CD14-positive monocyte (primary cell): ENCODE measurements around the gene ANTXR2. TPM values are rescaled to one million over a fixed set of nuclear protein-coding genes. Genes with fewer than 3 reads are reported as not detected.

ENCODE experiments used
- DNase-seq, 3 donors: peaks; one replicate each; pipeline ENCODE4 v3.0.0-alpha.2; 2011 to 2022
- H2AFZ ChIP-seq: 2 replicates; pipeline ENCODE4 v1.6.0; 2012; ENCODE audit warnings: mild to moderate bottlenecking, low read depth, low read length, inconsistent platforms; ENCODE audit not compliant: insufficient read depth, poor library complexity, severe bottlenecking
- H3K27ac ChIP-seq, 2 donors: 1 replicate in 1 of 2; 2 replicates in 1 of 2; pipeline ENCODE4 v1.5.1; 2012 to 2013; ENCODE audit warnings: low read length in 2 of 2, control low read depth in 1 of 2, inconsistent platforms in 1 of 2, low read depth in 1 of 2, mild to moderate bottlenecking in 1 of 2
- H3K27me3 ChIP-seq, 2 donors: one replicate each; pipeline versions ENCODE4 v1.6.0 to v1.6.1; 2011 to 2013; ENCODE audit warnings: low read length in 2 of 2; ENCODE audit not compliant: control insufficient read depth in 2 of 2, insufficient read depth in 2 of 2
- H3K36me3 ChIP-seq, 2 donors: replicated peaks in 1 of 2; 1 replicate in 1 of 2; 2 replicates in 1 of 2; pipeline versions ENCODE4 v1.5.1 to v1.6.1; 2012 to 2013; ENCODE audit warnings: low read length in 2 of 2, control low read depth in 1 of 2, inconsistent platforms in 1 of 2, mild to moderate bottlenecking in 1 of 2; ENCODE audit not compliant: insufficient read depth in 2 of 2, control insufficient read depth in 1 of 2
- H3K4me1 ChIP-seq, 2 donors: 1 replicate in 1 of 2; 2 replicates in 1 of 2; pipeline versions ENCODE4 v1.5.1 to v1.6.1; 2012 to 2013; ENCODE audit warnings: low read length in 2 of 2, control low read depth in 1 of 2, inconsistent platforms in 1 of 2, mild to moderate bottlenecking in 1 of 2, moderate library complexity in 1 of 2; ENCODE audit not compliant: insufficient read depth in 2 of 2, control insufficient read depth in 1 of 2
- H3K4me2 ChIP-seq: replicated peaks from 2 replicates; pipeline ENCODE3; 2012; ENCODE audit warnings: low read length, moderate library complexity, mild to moderate bottlenecking; ENCODE audit not compliant: poor library complexity, severe bottlenecking; ENCODE audit errors: extremely low read depth
- H3K4me3 ChIP-seq, 3 experiments: fragments of 200-600 bp in 1 of 3; sonication (generic) in 1 of 3; replicated peaks in 1 of 3; 1 replicate in 2 of 3; 2 replicates in 1 of 3; pipeline ENCODE4 v1.5.1; 2011 to 2013; ENCODE audit warnings: low read length in 3 of 3, mild to moderate bottlenecking in 3 of 3, control low read depth in 2 of 3, low read depth in 2 of 3, inconsistent platforms in 1 of 3, moderate library complexity in 1 of 3
- H3K79me2 ChIP-seq: 2 replicates; pipeline ENCODE4 v1.6.0; 2012; ENCODE audit warnings: mild to moderate bottlenecking, control low read depth, inconsistent platforms, low read length, moderate library complexity; ENCODE audit not compliant: insufficient read depth
- H3K9ac ChIP-seq: 2 replicates; pipeline ENCODE4 v1.6.0; 2017; ENCODE audit warnings: low read length, mild to moderate bottlenecking; ENCODE audit not compliant: insufficient read depth, poor library complexity, severe bottlenecking
- H3K9me3 ChIP-seq, 2 donors: replicated peaks in 1 of 2; 1 replicate in 1 of 2; 2 replicates in 1 of 2; pipeline versions ENCODE4 v1.5.1 to v1.6.1; 2012 to 2013; ENCODE audit warnings: low read length in 2 of 2, control low read depth in 1 of 2; ENCODE audit not compliant: control insufficient read depth in 1 of 2, insufficient read depth in 1 of 2
- H4K20me1 ChIP-seq: 2 replicates; pipeline ENCODE4 v1.6.0; 2012; ENCODE audit warnings: mild to moderate bottlenecking, low read length, control low read depth, moderate library complexity; ENCODE audit not compliant: insufficient read depth
- H3K27ac Mint-ChIP-seq, 7 donors: one replicate each; pipeline ENCODE4 v1.8.0; 2020; ENCODE audit warnings: mild to moderate bottlenecking in 7 of 7, mixed read lengths in 7 of 7, moderate library complexity in 6 of 7, inconsistent platforms in 2 of 7
- H3K27me3 Mint-ChIP-seq, 3 donors: one replicate each; pipeline ENCODE4 v1.8.0; 2021 to 2022; ENCODE audit warnings: low read depth in 3 of 3, mild to moderate bottlenecking in 3 of 3, mixed read lengths in 3 of 3, moderate library complexity in 3 of 3, inconsistent platforms in 1 of 3
- H3K36me3 Mint-ChIP-seq, 2 donors: one replicate each; pipeline ENCODE4 v1.8.0; 2020; ENCODE audit warnings: mixed read lengths in 2 of 2, inconsistent platforms in 1 of 2, mild to moderate bottlenecking in 1 of 2
- H3K4me1 Mint-ChIP-seq: one replicate; pipeline ENCODE4 v1.8.0; 2020; ENCODE audit warnings: mild to moderate bottlenecking, mixed read lengths
- H3K4me3 Mint-ChIP-seq, 2 donors: one replicate each; pipeline ENCODE4 v1.8.0; 2020; ENCODE audit warnings: mild to moderate bottlenecking in 2 of 2, mixed read lengths in 2 of 2, moderate library complexity in 1 of 2
- H3K9me3 Mint-ChIP-seq, 7 donors: one replicate each; pipeline ENCODE4 v1.8.0; 2020 to 2022; ENCODE audit warnings: mixed read lengths in 7 of 7, mild to moderate bottlenecking in 6 of 7, moderate library complexity in 6 of 7, inconsistent platforms in 2 of 7
- WGBS: methylation state at CpG from one replicate; pipeline ENCODE4 v1.1.5; 2013; ENCODE audit warnings: missing lambda C conversion rate; ENCODE audit not compliant: insufficient coverage; 5-methylcytosine and 5-hydroxymethylcytosine counted together
- intact Hi-C, 2 donors: fragments of 100-400 bp; cut with micrococcal nuclease; formaldehyde crosslinking; loops; one replicate each; pipeline versions ENCODE4 v1.15.0 to v1.15.1; 2023
- polyA plus RNA-seq, 3 donors: library from polyadenylated mRNA; depleted of rRNA in 1 of 3; unstranded in 2 of 3; stranded (reverse) in 1 of 3; fragments of 300-500 nt in 2 of 3; fragments of >200 nt in 1 of 3; fragmentation: Illumina TruSeq in 2 of 3; gene quantifications; 1 replicate in 2 of 3; 2 replicates in 1 of 3; pipeline ENCODE4 v1.2.3, GENCODE V29; 2012 to 2021
- TF ChIP-seq, protein P1 (sequence below): fragments of 200-600 bp; IDR thresholded peaks from one replicate; pipeline ENCODE4 v1.8.0; 2022; ENCODE audit warnings: antibody characterized with exemption, mild to moderate bottlenecking

Gene ANTXR2
- polyA plus RNA-seq, 3 donors = 15.4 to 69.6 (median 59.2) TPM

DNA sequence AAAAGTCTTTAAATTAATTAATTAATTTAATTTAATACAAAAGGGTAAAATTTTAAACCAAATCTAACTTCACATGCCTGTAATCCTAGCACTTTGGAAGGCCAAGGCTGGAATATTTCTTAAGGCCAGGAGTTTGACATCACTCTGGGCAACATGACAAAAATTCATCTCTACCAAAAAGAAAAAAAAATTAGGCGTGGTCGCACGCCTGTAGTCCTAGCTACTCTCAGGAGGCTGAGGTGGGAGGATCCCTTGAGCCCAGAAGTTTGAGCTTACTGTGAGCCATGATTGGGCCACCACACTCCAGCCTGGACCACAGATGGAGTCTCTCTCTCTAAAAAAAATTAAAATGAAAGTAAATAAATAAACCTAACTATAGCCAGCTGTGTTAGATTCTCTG is 39.2 kb upstream of the ANTXR2 start:
- H3K9me3 Mint-ChIP-seq = peaks cover 5 to 16% (median 9%) of the 10 kb centered on the region in 7 donors
- no CpG with 5 or more reads among the region's 3 CpGs for WGBS

DNA sequence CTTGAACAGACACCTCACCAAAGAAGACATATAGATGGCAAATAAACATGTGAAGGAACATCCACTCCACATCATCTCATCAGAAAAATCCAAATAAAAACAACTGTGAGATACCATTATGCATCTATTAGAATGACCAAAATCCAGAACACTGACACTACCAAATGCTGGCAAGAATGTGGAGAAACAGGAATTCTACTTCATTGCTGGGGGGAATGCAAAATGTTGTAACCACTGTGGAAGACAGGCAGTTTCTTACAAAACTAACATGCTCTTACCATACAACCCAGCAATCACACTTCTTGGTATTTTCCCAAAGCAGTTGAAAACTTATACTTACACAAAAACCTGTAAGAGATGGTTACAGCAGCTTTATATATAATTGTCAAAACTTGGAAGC is 38.2 kb upstream of the ANTXR2 start:
- H3K27me3 ChIP-seq = no peaks in the 10 kb centered on the region
- TF ChIP-seq, protein P1, sequence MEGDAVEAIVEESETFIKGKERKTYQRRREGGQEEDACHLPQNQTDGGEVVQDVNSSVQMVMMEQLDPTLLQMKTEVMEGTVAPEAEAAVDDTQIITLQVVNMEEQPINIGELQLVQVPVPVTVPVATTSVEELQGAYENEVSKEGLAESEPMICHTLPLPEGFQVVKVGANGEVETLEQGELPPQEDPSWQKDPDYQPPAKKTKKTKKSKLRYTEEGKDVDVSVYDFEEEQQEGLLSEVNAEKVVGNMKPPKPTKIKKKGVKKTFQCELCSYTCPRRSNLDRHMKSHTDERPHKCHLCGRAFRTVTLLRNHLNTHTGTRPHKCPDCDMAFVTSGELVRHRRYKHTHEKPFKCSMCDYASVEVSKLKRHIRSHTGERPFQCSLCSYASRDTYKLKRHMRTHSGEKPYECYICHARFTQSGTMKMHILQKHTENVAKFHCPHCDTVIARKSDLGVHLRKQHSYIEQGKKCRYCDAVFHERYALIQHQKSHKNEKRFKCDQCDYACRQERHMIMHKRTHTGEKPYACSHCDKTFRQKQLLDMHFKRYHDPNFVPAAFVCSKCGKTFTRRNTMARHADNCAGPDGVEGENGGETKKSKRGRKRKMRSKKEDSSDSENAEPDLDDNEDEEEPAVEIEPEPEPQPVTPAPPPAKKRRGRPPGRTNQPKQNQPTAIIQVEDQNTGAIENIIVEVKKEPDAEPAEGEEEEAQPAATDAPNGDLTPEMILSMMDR = no peak
- H3K9me3 Mint-ChIP-seq = peaks cover 12 to 22% (median 16%) of the 10 kb centered on the region in 7 donors
- H3K36me3 ChIP-seq = no peaks in the 10 kb centered on the region
- H3K4me3 Mint-ChIP-seq = no peak overlapping the region
- H3K4me2 ChIP-seq = no peak overlapping the region
- H2AFZ ChIP-seq = no peak overlapping the region
- H3K79me2 ChIP-seq = no peaks in the 10 kb centered on the region
- no peaks in the 10 kb centered on the region for H3K27me3 Mint-ChIP-seq
- no peak for DNase-seq
- H3K27ac Mint-ChIP-seq = no peak overlapping the region
- no peak overlapping the region for H3K9ac ChIP-seq
- H3K4me3 ChIP-seq = no peak overlapping the region
- no peaks in the 10 kb centered on the region for H4K20me1 ChIP-seq
- intact Hi-C loops = no loop called here
- H3K9me3 ChIP-seq = peaks cover 0 to 12% of the 10 kb centered on the region in 2 donors
- H3K36me3 Mint-ChIP-seq = peaks cover 2 to 3% of the 10 kb centered on the region in 2 donors
- H3K27ac ChIP-seq = no peak overlapping the region
- no peaks in the 10 kb centered on the region for H3K4me1 Mint-ChIP-seq
- H3K4me1 ChIP-seq = no peaks in the 10 kb centered on the region

More for the DNA sequence above, 39.2 kb upstream of the ANTXR2 start:
- H3K27me3 Mint-ChIP-seq = no peaks in the 10 kb centered on the region
- H3K79me2 ChIP-seq = no peaks in the 10 kb centered on the region
- no peak overlapping the region for H3K4me3 ChIP-seq
- no peaks in the 10 kb centered on the region for H3K4me1 Mint-ChIP-seq
- intact Hi-C loops = no loop called here
- H3K9me3 ChIP-seq = peaks cover 0 to 6% of the 10 kb centered on the region in 2 donors
- H3K27ac Mint-ChIP-seq = no peak overlapping the region
- TF ChIP-seq, protein P1 = no peak
- no peaks in the 10 kb centered on the region for H3K27me3 ChIP-seq
- no peak overlapping the region for H3K4me3 Mint-ChIP-seq
- H3K27ac ChIP-seq = no peak overlapping the region
- no peak overlapping the region for H2AFZ ChIP-seq
- no peak overlapping the region for H3K4me2 ChIP-seq
- H3K9ac ChIP-seq = no peak overlapping the region
- no peaks in the 10 kb centered on the region for H4K20me1 ChIP-seq
- DNase-seq = no peak
- no peaks in the 10 kb centered on the region for H3K36me3 ChIP-seq
- H3K4me1 ChIP-seq = no peaks in the 10 kb centered on the region
- H3K36me3 Mint-ChIP-seq = peaks cover 0 to 3% of the 10 kb centered on the region in 2 donors
